GM11168 (cell line): ENCODE results near the gene ZNF683.

Source experiments
- in situ Hi-C: fragments of 300-500 bp; cut with MboI; formaldehyde crosslinking; loops from one replicate; pipeline ENCODE4 v1.12.0; 2022; ENCODE audit warnings: low sequenced_read_pairs; ENCODE audit not compliant: unreplicated experiment

ZNF683 gene

DNA sequence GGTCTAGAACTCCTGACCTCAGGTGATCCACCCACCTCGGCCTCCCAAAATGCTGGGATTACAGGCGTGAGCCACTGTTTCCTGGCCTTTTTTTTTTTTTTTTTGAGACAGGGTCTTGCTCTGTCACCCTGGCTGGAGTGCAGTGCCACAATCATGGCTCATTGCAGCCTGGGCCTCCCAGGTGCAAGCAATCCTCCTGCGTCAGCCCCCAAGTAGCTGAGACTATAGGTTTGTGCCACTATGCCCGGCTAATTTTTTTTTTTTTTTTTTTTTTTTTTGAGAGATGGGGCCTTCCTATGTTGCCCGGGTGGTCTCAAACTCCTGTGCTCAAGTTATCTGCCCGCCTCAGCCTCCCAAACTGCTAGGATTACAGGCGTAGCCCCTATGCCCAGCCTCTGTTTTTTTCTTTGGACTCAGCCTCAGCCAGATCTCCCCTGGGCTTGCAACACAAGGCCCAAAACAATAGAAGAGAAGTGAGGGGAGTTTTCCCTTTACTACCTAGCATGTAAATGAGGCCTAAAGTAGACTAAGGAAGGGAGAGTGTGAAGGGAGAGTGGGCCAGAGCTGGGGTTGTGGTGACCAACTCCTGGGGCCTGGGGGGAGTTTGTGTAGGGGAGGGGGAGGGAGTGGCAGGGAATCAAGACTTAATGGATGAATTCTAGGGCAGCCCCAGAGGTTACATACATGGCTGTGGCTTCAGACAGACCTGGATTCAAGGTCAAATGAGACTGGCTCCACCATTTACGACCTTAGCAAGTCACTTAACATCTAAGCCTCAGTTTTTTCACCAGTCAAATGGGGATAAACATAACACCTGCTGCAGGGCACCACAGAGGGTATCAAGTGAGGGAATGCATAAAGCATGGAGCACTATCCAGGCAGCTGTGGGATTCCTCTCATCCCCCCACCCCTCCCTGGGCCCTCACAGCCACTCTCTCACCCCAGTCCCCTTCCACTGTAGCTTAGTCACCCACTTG is 56.4 kb downstream of the ZNF683 start:
- in situ Hi-C loops: no loop called here

DNA sequence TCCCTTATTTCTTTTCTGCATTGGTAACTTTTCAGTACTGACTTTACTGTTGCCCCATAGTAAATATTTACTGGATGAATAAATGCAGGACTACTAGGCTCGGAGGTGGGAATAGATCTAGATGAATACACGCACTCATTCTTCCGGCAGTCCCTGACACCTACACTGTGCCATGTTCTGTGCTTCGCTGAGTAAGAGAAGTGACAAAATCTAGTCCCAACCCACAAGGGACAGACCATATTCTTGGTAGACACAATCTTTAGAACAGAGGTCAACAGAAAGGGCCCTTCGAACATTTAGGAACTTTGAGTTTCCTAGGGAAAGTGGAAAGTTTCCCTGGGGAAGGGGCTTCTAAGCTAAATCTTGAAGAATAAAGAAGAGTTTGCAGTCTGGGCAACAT is 58.0 kb downstream of the ZNF683 start:
- in situ Hi-C loops: no loop called here
